Measurements from ENCODE around the gene PLAGL1.

The PLAGL1 gene

DNA sequence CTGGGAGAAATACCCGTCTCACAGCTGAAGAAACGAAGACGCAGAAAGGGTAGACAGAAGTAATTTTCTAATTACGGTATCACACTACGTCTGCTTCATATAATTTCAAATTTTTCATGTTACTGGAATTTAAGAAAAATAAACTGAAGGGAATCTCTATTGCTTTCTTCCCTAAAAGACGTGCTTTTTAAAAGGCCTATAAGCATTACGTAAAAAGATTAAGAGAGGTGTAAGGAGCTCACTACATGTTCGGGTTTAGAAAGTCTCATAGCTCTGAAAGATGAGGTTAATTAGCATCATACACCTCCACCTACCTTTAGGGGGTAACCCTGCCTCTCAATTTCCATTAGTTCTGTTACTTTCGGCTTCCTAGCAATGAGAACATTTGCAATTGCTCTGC lies 787 bp upstream of the PLAGL1 start:
- DNase-seq, result no peak

DNA sequence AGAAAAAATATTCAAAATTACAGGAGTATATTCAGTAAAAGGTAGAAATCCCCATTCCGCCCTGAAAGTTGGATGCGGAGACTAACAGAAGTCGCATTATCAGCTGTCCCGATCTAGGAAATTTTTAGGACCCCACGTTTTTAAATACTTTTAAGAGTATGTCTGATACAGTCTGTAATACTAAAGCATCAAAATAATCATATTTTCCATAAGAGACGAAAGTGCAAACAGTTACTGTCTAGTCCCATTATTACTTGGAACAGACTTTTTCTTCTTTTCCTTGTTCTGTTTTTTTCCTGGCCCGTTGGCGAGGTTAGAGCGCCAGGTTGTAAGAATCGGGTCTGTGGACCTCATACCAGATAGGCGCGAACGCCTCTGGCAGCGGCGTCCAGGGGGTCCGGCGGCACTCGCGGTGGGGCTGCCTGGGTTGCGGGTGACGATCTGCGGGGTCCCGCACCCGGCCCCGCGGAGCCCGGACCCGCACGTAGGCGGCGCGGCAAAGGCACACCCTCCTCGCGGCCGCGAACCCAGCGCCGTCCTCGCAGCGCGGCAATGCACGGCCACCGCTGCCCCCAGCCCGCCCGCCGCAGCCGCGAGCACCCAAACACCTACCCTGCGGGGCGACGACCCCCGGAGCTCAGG lies 460 bp downstream of the PLAGL1 start:
- DNase-seq, result no peak

DNA sequence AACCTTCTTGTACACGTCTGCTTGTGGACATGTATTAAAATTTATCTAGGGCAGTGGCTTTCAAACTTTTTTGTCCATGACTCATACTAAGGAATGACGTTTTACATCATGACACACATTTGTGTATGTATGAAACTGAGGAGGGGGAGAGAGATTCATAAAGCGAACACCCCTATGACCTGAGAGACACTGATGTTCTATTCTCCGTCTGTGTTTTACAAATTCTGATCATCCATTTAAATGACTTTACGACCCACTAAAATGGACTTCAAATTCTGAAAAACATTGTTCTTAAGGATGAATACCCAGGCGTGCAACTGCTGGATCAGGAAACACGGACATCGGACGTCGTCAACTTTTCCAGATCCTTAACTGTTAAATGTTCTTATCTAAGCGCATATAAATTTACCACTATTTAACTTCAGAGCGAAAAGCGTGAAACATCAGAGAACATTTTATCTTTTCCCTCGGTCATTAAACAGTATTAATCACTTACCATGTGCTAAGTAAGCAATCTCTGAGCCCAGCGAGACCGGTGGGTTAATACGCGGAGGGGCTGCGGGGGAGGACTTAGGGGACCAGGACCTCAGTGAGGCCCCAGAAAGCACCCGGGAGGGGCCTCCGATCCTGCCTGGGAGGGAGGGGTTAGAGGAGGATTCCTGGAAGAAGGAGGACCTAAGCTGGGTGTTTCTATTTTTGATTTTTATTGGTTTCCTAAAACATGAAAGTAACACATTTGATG lies 1.2 kb downstream of the PLAGL1 start:
- DNase-seq, result no peak

DNA sequence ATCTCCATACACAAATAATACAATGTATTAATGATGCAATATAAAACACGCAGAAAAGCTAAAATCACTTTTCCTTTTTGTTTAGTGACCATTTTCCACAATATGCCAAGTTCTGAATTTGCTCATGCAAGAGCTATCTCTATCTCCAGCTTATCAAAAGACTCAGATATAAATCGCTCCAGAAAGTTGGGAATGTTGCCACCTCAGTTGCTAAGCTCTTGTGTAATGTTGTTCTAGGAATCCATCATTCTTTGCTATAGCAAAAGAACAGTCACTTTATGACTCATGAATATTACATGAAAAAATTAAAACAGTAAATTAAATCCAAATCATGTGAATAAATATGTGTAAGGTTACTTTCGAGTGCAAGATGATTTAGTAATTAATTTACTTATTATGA lies 8.7 kb downstream of the PLAGL1 start:
- DNase-seq, result no peak

DNA sequence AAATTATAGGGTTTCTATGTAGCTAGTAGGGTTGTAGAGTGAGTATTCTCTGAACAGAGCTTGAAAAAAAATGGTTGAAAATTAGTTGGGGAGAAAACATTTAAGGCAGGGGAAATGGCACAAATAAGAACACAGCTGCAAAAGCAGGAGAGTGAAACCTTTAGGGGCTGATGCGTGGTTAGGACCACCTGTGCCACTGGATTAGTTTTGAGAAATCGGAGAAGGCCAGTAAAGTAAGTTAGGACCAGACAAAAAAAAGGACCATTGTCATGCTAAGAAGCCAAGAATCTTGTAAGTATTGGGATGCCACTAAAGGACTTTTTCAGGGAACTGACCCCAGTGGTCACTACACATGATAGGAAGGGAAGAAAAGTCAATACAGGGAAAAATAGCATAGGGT lies 9.4 kb downstream of the PLAGL1 start:
- DNase-seq, result no peak

DNA sequence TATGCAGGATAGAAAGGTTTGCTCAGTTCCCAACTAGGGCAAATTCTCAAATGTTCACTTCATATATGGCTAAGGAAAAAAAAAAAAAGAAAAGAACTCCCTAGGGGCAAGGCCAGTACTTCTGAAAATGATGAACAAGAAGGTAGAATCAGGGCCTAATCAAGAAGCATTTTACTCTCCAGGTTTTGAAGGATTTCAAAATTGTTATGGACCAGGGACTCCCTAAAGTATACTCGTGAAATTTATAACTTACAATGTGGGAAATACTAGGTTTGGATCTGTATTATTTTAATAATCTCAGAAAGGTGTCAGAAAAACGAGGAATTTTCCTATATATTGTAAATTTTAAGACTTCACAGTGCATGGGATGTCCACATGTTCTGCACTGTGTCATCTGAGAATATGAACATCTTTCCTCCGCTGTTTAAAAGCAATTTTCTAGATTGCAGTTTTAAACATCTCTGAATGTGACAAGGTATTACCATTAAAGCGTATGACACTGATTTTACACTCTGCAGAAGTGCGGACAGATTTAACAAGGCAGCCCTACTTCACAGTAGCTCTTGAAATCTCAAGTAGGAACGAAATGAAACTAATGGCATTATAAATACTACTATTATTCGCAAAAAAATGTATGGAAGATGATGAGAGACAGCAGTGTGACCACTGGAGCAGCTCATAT lies 14.0 kb downstream of the PLAGL1 start:
- DNase-seq, result no peak

DNA sequence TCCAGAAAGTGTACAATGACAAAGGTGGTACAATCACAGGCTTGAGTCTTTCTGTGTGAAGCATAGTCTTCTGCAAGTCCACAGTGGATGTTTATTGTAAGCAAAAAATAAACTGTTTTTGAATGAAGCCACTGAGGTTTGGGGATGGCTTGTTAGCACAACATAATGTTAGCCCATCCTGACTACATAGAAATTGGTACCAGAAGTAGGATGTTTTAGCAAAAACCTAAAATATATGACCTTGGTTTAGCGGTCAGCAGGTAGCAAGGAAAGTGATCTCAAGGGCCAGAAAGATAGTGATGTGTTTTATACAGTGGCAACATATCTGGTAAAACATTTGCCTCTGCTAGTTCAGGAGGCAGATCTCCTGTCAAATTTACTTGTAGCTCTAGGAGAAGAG lies 15.8 kb downstream of the PLAGL1 start:
- no peak for DNase-seq

DNA sequence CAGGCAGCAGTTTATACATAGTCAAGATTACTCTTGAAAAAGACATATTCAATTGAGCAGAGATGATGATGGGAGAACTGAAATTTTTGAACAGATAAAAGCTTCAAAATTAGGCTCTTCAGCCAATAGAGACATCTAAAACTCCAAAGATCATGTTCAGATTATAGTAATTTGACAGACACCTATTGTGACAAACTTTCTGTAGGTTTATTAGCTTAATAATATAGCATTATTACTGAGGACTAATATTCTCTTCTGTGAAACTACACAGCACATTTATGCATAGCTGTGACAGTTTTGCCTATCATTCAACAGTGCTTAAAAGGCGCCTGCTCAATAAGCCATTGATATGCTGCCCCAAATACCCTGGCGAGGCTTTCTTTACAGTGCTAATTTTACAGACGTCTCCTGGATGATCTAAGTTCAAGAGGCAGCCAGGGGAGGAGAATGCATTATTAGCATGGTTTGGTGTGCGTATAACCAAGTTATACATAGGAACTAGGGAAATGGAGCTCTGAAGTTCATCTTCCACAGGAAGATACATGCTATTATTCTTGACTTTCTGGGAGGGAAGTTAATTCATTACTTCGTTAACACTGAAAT lies 21.5 kb downstream of the PLAGL1 start:
- no peak for DNase-seq

DNA sequence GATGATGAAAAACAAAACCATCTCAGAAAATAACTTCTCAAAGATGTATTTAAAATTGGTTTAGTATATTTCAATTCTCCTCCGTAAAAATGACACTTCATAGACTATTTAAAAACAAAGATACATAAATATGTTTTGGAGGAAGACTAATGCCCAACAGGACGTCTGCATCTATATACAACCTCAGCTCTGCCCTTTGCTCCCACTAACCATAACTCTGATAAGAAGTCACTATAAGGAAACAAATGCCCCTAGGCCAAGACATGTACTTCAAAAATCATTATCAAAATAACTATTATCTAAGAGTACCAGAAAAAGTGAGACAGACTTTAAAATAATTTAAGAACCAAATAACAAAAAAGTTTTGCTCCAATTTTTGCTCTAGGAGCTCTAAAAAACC lies 23.4 kb downstream of the PLAGL1 start:
- no peak for DNase-seq

DNA sequence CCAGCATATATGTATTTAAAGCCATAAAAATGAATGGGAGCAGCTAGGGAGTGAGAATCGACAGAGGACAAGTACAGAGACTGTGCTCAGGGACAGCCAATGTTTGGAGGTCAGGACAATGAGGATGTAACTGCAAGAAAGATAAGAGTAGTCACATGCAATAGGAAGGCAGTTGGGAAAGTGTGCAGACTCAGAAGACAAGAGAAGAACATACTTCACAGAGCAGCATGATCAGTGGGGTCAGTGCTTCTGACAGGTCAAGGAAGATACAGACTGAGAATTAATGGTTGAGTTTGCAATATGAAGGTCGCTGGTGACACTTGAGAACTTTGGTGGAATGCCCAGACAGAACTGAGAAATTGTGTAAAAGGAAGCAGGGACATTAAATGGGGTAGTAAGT lies 25.1 kb downstream of the PLAGL1 start:
- DNase-seq, result no peak

DNA sequence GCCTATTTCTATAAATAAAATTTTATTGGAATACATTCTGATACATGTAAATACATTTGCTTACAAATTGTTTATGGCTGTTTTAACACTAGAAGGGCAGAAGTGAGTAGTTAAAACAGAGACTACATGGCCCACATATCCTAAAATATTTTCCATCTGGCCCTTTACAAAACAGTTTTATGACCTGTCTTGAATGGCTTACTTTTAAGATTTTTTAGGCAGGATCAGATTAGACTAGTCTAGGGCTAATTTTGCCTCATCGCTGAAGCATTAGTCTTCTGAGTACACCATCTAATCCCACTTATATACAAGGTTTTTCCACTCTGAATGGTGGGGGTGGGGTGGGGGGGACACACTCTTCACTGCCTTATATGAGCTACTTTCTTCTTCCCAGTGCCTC lies 27.1 kb downstream of the PLAGL1 start:
- DNase-seq, result no peak

DNA sequence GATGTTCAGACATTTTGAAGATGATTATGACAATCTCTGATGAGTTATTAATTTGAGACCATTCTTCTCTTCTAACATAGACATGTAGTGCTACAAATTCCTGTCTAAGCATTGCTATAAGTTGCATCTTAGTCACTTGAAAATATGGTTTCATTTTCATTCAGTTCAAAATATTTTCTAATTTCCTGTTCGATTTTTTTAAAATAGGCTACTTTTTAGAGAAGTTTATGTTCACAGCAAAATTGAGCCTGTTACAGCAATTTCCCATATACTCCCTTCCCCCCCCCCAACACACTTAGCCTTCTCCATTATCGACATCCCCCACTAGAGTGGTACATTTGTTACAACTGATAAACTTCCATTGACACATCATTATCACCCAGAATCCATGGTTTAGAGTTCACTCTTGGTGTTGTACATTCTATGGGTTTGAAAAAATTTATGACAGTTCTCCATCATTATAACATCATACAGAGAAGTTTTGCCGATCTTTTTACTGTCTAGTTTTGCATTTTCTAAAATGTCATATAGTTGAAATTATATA lies 31.2 kb downstream of the PLAGL1 start:
- no peak for DNase-seq

DNA sequence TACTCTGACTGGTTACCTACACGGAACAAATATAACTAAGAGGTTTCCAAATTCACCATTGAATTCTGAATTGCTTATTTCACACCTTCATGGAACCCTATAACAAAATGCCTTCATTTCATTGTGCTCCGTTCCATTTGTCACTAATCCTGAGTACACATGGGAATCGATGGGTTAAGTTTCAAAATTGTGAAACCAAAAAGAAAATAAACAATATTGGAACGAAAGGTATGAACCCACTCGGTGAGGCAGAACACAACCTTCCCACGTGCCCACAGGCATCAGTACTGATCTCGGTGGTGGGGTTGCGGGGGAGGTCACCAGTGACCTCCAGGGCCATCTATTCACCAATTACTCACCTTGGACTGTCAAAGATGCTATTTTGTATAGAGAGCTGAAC lies 34.0 kb downstream of the PLAGL1 start:
- no peak for DNase-seq

DNA sequence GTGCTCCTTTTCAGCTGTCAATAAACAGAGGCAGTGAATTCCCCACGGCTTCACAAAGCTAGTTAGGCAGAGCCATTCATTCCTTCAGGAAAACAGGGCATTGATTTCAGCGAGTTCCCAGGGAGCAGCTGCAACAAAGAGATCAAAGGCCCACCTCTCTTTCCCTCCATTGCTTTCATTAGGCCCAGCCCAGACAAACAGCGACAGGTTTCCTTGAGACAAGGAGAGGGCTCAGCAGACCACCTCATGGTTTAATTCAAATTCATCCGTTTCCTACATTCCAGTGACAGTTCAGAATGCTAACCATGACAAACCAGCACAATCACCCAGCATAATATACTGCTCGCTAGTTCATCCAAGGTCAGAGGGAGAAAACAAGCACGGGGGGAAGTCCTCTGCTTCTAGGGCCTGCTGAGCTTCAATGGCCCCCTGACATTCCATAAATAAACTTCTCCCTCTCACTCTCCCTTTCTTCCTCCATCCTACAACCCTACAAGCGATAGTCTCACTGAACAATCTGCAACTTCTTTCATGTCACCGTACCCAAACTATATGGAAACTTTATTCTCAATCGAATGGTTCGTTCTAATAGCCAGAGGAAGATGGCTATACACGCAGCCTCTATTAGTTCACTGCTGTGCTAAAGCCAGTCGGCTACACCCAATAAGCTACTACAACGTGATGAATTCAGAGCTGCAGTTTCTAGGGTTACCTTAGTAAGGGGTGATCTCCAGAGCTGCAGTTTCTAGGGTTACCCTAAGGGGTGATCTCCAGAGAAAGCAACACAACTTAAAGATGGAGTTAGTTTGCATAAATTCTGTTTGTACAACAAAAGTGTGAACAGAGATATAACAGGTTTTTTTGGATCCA lies 34.7 kb downstream of the PLAGL1 start:
- DNase-seq, result no peak

DNA sequence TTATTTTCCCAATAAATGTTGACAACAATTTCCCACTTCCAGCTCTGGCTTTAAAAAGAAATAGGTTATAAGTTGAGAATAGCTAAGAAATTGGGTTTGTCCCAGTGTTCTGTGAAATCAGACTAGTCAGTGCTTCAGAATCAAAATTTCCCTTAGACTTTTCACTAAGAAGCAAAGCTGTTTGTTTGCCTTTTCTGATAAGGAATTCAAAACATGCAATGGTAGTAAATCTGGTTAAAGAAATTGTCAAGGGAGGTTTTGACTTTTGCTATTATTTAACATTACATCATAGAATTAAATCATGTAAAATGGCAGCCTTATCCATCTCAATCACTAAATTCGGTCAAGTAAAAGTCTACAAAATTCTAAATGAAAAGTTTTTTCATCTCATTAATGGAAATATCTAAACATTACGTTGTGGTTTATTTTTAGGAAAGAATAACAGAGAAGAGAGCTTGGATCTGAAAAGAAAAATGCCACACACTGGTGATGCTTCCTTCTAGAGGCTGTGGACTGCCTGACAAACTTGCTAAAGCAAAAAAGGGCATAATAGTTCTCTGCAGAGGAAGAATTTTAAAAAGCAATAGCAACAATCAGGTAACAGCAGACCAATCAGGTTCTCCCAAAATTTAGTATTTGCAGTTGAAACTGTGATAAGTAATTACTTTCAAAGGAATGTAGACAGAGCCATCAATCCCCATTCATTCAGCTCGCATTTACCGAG lies 36.4 kb downstream of the PLAGL1 start:
- no peak for DNase-seq

DNA sequence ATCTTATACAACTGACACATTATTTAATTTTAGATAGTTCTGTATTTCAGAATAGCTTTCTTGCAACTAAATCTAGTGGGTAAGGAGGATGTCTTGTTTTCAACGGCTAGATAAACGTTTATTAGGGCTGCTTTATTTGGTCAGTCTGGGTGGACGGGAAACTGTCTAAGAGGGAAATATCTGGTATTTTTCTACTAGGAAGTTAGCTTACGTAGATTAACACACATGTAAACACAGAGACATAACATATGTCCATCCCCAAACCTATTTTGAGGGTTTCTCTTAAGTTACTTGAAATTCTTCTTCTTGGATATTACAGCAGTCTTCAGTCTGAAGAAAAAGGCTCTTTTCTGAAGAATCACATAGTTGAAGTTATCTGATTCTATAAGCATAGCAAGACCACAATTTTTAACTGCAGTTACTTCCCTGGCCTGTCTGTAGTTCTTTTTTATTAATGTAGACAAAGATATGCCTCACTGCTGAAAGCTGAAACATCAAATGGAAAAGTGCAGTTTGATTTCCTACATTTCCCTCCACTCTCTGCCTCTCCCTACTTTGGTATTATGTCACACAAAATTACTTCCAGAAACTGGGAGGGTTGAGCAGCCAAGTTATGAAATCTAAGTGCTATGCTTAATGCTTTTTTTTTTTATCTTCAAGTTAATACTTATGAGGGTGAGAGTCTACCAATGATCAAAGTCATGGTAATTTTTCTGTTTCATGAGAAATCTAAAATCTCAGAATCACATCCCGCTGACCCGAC lies 37.4 kb downstream of the PLAGL1 start:
- no peak for DNase-seq

DNA sequence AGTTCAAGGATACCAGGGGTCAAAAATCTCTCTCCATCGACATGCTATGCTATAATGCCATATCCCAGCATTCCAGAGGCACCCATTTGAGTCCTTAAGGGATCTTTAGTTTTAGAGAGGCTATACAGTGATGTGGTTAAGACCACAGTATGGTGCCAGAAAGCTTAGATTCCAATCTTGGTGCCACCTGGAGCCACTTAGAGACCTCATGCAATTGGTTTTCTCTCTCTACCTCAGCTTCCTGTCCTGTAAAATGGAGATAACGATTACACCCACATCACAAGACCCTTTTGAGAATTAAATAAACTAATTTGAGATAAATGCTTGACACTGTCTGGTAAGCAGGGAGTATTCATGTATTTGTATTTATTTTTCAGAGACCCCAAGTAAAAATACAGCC lies 39.0 kb downstream of the PLAGL1 start:
- no peak for DNase-seq

DNA sequence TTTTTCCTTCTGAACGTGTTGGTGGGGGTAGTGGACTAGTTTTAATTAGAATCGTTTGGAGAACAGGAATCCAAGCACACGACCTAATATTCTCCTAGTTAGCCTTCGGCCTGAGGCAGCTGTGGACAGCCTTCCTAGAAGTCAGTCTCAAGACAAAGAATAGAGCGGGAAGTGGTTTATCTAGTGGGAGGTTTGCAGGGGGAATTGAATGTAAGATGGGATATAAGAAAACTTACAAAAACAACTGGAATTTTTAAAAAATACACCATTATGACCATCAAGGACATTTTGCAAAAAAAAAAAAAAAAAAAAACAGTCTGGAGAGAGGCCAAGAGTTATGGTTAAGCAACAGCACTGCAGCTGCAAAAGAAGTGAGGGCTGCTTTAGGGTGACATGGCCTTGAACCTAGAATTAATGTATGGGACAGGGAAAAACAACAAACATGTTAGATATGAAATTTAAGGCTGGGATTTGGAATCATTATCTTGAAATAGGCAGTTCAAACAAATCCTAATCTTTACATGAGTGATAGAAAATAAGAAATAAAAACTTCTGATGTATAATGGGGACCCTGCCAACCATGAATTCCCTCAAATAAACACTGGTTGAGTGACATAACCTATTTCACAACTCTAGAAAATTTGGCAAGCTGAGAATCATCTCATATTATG lies 40.2 kb downstream of the PLAGL1 start:
- no peak for DNase-seq

DNA sequence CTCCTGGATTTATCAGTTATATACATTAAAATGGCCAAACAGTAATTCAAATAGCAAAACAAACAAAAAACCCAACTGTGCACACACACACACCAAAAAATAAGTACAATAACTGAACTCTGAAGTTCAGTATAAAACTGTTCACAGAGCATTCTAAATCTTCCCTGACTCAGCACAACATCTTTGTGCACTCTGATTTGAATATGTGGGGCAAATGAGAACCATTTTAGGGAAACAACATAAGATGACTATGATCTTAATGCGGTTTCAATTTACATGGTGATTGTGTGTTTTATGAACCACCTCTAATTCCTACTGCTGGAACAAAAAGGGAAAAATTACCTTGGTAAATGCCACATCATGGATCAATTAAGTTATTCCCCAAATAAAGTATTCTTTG lies 41.7 kb downstream of the PLAGL1 start:
- DNase-seq, result no peak

DNA sequence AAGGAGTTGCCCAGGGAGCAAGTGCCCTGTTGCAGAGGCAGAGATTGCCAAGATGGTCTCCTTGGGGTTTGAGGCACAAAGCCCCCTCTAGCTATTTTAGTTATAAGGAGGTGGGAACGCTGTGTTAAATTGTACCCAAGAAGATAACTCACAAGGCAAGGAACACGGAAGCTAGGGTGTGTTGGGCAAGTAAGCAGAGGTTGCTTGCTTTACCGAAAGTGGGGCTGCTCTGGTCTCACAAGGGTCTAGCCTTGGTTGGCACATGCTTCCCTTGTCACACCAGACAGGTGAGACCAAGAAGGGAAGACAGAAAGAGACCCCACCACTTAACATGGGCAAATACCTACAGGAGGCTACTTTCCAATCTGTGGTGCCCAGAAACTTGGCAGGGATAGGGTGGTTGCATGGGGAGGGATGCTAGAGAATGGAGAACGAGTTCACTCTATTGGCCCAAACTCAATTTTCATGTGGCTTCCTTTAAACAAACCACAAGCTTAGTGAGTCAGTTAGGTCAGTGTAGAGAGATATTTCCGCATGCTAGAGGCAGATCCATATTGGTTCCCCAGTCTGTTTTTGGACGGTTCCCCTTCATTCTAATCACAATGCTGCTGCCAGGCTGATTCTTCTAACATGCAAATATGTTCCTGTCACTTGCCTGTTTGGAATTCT lies 42.4 kb downstream of the PLAGL1 start:
- no peak for DNase-seq

Data from DMS79 (cell line).